Ascending aorta (tissue), 2 donors: ENCODE data around the gene NKD1. TPM values are rescaled to one million over a fixed set of nuclear protein-coding genes. Genes with fewer than 3 reads are reported as not detected.
A peak's percentile ranks its signal among the peaks of the same experiment; 100 is the strongest.

Source experiments
- DNase-seq, 2 donors: peaks; one replicate each; pipeline ENCODE4 v3.0.0-alpha.2; 2019; ENCODE audit warnings: low spot score in 2 of 2
- H3K27ac ChIP-seq, 2 donors: fragments of 200-600 bp; sonication (generic); one replicate each; pipeline ENCODE4 v1.5.1; 2016 to 2017; ENCODE audit warnings: mild to moderate bottlenecking in 1 of 2
- H3K27me3 ChIP-seq: fragments of 200-600 bp; sonication (generic); one replicate; pipeline ENCODE4 v1.5.1; 2017
- H3K36me3 ChIP-seq, 2 donors: fragments of 200-600 bp; sonication (generic); one replicate each; pipeline ENCODE4 v1.5.1; 2016
- H3K4me1 ChIP-seq, 2 donors: fragments of 200-600 bp; sonication (generic); one replicate each; pipeline ENCODE4 v1.5.1; 2016 to 2017; ENCODE audit warnings: mild to moderate bottlenecking in 1 of 2
- H3K4me3 ChIP-seq, 2 donors: fragments of 200-600 bp; sonication (generic); one replicate each; pipeline ENCODE4 v1.5.1; 2016 to 2017; ENCODE audit warnings: mild to moderate bottlenecking in 1 of 2
- H3K9me3 ChIP-seq, 2 donors: fragments of 200-600 bp; sonication (generic); one replicate each; pipeline ENCODE4 v1.5.1; 2016
- intact Hi-C: fragments of 100-400 bp; cut with DNase I; formaldehyde crosslinking; loops from one replicate; pipeline ENCODE4 v1.15.1; 2023
- total RNA-seq: library from RNA; depleted of rRNA; stranded (reverse); fragments of >200 nt; gene quantifications from one replicate; pipeline ENCODE4 v1.1.0, GENCODE V29; 2016
- TF ChIP-seq, protein P1 (sequence below), 3 experiments: fragments of 200-600 bp in 2 of 3; fragments of 450-650 bp in 1 of 3; sonication (generic) in 2 of 3; IDR thresholded peaks; one replicate each; pipeline ENCODE4 v1.5.1; 2016 to 2019; ENCODE audit warnings: antibody characterized with exemption in 3 of 3, mild to moderate bottlenecking in 1 of 3, moderate library complexity in 1 of 3

The NKD1 gene
- total RNA-seq, 1 donor from 2014 or later, result 33.2 TPM

DNA sequence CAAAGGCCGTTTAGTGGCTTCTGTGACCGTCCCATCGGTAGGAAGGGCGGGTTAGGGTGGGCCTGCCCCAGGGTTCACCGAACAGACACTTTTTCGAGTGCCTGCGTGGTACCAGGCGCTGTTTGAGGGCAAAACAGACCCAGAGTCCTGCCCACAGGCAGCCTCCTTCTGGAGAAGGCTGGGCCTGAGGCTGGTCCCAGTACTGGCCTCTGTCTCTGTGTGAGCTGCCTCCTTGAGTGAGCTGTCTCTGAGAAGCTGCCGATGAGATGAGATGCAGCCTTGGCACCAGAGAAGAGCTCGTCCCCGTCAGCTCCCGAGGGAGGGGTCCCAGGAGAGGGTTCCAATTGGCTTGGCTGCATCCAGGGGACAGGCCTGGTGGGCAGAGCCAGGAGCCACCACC, 53.1 kb downstream of the NKD1 start:
- H3K27ac ChIP-seq, result peak overlapping the region; percentile 85 to 93
- H3K36me3 ChIP-seq, result no peaks in the 10 kb centered on the region
- H3K4me3 ChIP-seq, result no peak overlapping the region
- TF ChIP-seq, protein P1, sequence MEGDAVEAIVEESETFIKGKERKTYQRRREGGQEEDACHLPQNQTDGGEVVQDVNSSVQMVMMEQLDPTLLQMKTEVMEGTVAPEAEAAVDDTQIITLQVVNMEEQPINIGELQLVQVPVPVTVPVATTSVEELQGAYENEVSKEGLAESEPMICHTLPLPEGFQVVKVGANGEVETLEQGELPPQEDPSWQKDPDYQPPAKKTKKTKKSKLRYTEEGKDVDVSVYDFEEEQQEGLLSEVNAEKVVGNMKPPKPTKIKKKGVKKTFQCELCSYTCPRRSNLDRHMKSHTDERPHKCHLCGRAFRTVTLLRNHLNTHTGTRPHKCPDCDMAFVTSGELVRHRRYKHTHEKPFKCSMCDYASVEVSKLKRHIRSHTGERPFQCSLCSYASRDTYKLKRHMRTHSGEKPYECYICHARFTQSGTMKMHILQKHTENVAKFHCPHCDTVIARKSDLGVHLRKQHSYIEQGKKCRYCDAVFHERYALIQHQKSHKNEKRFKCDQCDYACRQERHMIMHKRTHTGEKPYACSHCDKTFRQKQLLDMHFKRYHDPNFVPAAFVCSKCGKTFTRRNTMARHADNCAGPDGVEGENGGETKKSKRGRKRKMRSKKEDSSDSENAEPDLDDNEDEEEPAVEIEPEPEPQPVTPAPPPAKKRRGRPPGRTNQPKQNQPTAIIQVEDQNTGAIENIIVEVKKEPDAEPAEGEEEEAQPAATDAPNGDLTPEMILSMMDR (IDR thresholded peaks at IDR 0.05), result no peak
- no peaks in the 10 kb centered on the region for H3K27me3 ChIP-seq
- intact Hi-C loops, result no loop called here
- no peak for DNase-seq
- no peaks in the 10 kb centered on the region for H3K9me3 ChIP-seq
- H3K4me1 ChIP-seq, result peaks cover 43 to 70% of the 10 kb centered on the region in 2 donors

DNA sequence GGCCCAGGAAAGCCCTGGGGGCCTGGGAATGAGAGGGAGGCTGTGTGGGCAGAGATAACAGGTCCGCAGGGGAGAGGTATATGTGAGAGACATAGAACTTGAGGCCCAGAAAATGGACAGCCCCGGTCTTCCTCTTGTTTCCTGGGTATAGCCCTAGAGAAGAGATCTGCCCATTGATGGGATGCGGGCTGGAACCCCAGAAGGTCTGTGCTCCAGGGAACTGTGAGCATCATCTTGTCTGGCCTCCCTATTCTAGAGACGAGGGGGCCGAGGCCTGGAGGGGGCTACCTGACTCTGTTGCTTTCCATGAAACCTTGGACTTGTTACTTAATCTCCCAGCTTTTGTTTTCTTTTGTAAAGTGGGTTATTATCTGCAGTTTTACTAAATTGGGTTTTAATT, 53.9 kb downstream of the NKD1 start:
- Histone ChIP-seq H3K27me3 (no peaks in the 10 kb centered on the region), H3K27ac (peak overlapping the region; percentile 85 to 93), H3K4me1 (peaks cover 46 to 73% of the 10 kb centered on the region in 2 donors), H3K4me3 (no peak overlapping the region), H3K36me3 (no peaks in the 10 kb centered on the region), H3K9me3 (no peaks in the 10 kb centered on the region)
- intact Hi-C loops, result no loop called here
- DNase-seq, result no peak
- TF ChIP-seq, protein P1 (IDR thresholded peaks at IDR 0.05), result no peak

DNA sequence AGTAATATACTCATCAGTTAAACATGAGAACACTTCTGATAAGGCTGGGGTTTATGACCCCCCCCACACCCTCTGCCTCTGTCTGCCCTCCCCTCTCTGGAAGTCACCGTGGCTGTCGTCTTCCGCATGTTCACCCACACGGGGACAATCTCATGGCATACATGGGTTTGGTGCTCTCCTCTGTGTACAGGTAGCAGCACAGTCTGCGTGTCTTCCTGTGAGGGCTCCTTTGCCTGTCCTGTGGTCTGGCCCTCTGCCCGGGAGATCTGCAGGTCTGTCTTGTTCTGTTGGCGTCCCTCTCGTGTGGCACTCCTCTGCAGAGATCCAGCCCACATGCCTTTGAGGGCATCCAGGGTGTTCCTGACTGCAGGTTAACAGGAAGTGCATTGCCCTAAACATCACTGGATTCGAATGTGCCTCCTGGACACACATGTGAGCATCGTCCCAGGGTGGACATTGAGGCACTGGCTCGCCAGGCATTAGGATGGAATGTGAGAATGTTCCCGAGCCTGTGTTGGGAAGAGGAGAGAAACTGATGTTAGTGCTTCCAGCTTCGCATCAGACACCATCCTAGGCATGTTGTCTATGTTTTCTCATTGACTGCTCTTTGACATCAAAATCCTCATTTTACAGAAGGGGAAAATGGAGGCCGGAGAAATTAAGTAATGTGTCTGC, 54.5 kb downstream of the NKD1 start:
- H3K4me1 ChIP-seq, result peaks cover 46 to 73% of the 10 kb centered on the region in 2 donors
- intact Hi-C loops, result no loop called here
- no peaks in the 10 kb centered on the region for H3K36me3 ChIP-seq
- H3K27ac ChIP-seq, result peak overlapping the region; percentile 85 to 93
- TF ChIP-seq, protein P1 (IDR thresholded peaks at IDR 0.05), result no peak
- H3K4me3 ChIP-seq, result peak overlapping the region in 1 of 2 donors; percentile 36
- no peak for DNase-seq
- no peaks in the 10 kb centered on the region for H3K27me3 ChIP-seq
- no peaks in the 10 kb centered on the region for H3K9me3 ChIP-seq

DNA sequence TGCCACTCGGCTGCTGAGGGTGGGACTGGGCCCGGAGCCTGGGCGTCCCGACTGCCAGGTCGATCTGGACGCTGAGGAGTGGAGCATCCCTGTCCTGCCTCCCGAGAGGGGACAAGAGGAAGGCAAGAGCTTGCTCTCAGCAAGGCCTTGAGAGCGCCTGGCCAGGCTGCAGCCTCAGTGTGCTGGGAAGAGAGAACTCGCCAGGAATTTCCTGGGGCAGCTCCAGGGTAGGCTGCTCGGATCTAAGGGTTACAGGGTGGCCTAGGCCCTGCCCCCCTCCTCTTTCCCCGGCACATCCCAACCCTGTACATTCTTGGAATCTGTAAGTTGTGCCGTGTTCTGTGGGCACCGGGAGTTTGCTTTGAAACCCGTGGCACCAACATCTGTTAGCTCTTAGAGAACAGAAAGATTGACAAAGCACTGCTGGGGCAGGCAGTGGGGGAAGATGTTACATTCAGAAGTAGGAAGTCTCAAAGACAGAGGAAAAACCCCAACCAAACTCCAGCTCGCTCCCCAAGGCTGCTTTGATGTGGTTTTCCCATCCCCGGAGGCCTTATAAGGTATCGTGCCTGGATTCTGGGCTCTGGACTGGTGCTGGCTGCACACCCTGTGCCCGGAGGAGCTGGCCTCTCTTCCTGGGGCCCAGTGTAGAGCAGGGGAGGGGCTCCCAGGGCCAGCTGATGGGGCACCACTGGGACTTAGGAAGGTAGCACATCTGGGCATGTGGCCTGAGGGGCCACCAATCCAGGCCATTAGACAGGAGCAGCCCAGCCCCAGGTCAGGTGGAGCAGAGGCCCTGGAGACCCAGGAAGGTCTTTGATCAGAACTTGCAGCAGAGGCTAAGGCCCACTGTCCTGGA, 55.2 kb downstream of the NKD1 start:
- peaks cover 40 to 65% of the 10 kb centered on the region in 2 donors for H3K4me1 ChIP-seq
- peak; percentile 54 to 84 for DNase-seq
- peak overlapping the region in 1 of 2 donors; percentile 36 for H3K4me3 ChIP-seq
- intact Hi-C loops, result no loop called here
- H3K36me3 ChIP-seq, result peaks cover 2 to 4% of the 10 kb centered on the region in 2 donors
- no peaks in the 10 kb centered on the region for H3K27me3 ChIP-seq
- TF ChIP-seq, protein P1 (IDR thresholded peaks at IDR 0.05), result no peak
- H3K27ac ChIP-seq, result peak overlapping the region; percentile 85 to 93
- H3K9me3 ChIP-seq, result no peaks in the 10 kb centered on the region

DNA sequence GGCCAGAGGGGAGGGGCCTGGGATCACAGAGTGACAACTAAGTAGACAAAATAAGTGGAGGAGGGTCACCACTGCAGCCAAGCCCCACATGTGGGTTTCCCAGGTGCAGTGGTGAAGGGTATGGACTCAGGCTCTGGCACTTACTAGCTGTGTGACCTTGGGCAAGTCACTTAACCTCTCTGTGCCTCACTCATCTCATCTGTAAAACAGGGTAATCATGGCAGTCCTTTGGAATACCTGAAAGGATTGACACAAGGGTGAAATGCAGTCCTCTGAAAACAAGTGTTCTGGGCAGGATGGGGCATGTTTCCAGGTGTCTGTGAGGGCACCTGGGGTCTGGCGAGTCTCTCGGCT, 55.8 kb downstream of the NKD1 start:
- H3K27me3 ChIP-seq, result no peaks in the 10 kb centered on the region
- intact Hi-C loops, result no loop called here
- TF ChIP-seq, protein P1 (IDR thresholded peaks at IDR 0.05), result no peak
- H3K4me3 ChIP-seq, result no peak overlapping the region
- peak overlapping the region; percentile 85 to 93 for H3K27ac ChIP-seq
- no peak for DNase-seq
- H3K4me1 ChIP-seq, result peaks cover 38 to 59% of the 10 kb centered on the region in 2 donors
- no peaks in the 10 kb centered on the region for H3K9me3 ChIP-seq
- H3K36me3 ChIP-seq, result peaks cover 8 to 10% of the 10 kb centered on the region in 2 donors
